GM12878 (cell line): Measurements from ENCODE around the gene KATNIP.

Experiments used
- BCLAF1 ChIP-seq: fragments of 450-650 bp; IDR thresholded peaks from 2 replicates; pipeline ENCODE4 v1.6.1; 2017; ENCODE audit warnings: antibody characterized with exemption, mild to moderate bottlenecking, moderate library complexity
- CBFB ChIP-seq: IDR thresholded peaks from 2 replicates; pipeline ENCODE4 v1.6.1; 2016; ENCODE audit warnings: antibody characterized with exemption, low read depth
- CREM ChIP-seq: IDR thresholded peaks from 2 replicates; pipeline ENCODE4 v1.6.1; 2014; ENCODE audit warnings: antibody characterized with exemption, low read depth
- CTCF ChIP-seq, 3 experiments: IDR thresholded peaks in 2 of 3; conservative IDR thresholded peaks in 1 of 3; 2 replicates each; pipeline ENCODE4 v1.5.1; 2011; ENCODE audit warnings: low read depth in 3 of 3, low read length in 3 of 3, mild to moderate bottlenecking in 3 of 3, control low read depth in 2 of 3, moderate library complexity in 2 of 3, inconsistent platforms in 1 of 3, mixed read lengths in 1 of 3; ENCODE audit not compliant: control insufficient read depth in 2 of 3, insufficient read depth in 1 of 3; ENCODE audit errors: extremely low read depth in 1 of 3
- EP300 ChIP-seq, 2 experiments: fragments of 150-350 bp in 1 of 2; IDR thresholded peaks; 2 replicates each; pipeline ENCODE4 v1.6.1; 2011 to 2012; ENCODE audit warnings: low read depth in 2 of 2, low read length in 2 of 2, borderline replicate concordance in 1 of 2, improper control_type of control experiment in 1 of 2, inconsistent platforms in 1 of 2; ENCODE audit not compliant: control insufficient read depth in 1 of 2
- EZH2 ChIP-seq: IDR thresholded peaks from 2 replicates; pipeline ENCODE4 v1.6.1; 2012; ENCODE audit warnings: low read depth, mild to moderate bottlenecking, control low read depth, inconsistent platforms, low read length, borderline replicate concordance; ENCODE audit not compliant: control insufficient read depth
- HDAC2 ChIP-seq: fragments of 200-600 bp; sonication (generic); IDR thresholded peaks from 2 replicates; pipeline ENCODE4 v1.6.1; 2017
- IRF3 ChIP-seq: fragments of 450-650 bp; IDR thresholded peaks from 2 replicates; pipeline ENCODE4 v1.6.1; 2014; ENCODE audit warnings: mild to moderate bottlenecking
- JUND ChIP-seq: IDR thresholded peaks from 2 replicates; pipeline ENCODE4 v1.6.1; 2012; ENCODE audit warnings: low read depth, mild to moderate bottlenecking, low read length, improper control_type of control experiment, moderate library complexity
- NRF1 ChIP-seq: conservative IDR thresholded peaks from 2 replicates; pipeline ENCODE4 v1.6.1; 2011; ENCODE audit warnings: mild to moderate bottlenecking, low read depth, low read length, improper control_type of control experiment
- POLR2AphosphoS5 ChIP-seq: IDR thresholded peaks from 2 replicates; pipeline ENCODE4 v1.6.1; 2011; ENCODE audit warnings: mild to moderate bottlenecking, low read length, inconsistent platforms
- RCOR1 ChIP-seq: conservative IDR thresholded peaks from 2 replicates; pipeline ENCODE4 v1.6.1; 2012; ENCODE audit warnings: low read depth, low read length, improper control_type of control experiment
- TCF12 ChIP-seq: IDR thresholded peaks from 2 replicates; pipeline ENCODE4 v1.6.1; 2011; ENCODE audit warnings: low read depth, mild to moderate bottlenecking, low read length

- no peak for TF ChIP-seq RCOR1
- TF ChIP-seq EZH2: no peak
- TF ChIP-seq JUND: no peak
- no peak for TF ChIP-seq EP300 (IDR thresholded peaks at IDR 0.05; ENCODE audit: borderline replicate concordance in 1 of 2, control insufficient read depth in 1 of 2, low read depth in 2 of 2, low read length in 2 of 2)
- no peak for TF ChIP-seq CBFB
- TF ChIP-seq POLR2AphosphoS5: no peak
- no peak for TF ChIP-seq TCF12
- TF ChIP-seq NRF1: no peak
- no peak for TF ChIP-seq CREM
- no peak for TF ChIP-seq BCLAF1
- no peak for TF ChIP-seq CTCF (IDR thresholded peaks at IDR 0.05 in 2 of 3, conservative IDR thresholded peaks at IDR 0.05 in 1 of 3; ENCODE audit: control insufficient read depth in 2 of 3, extremely low read depth in 1 of 3, insufficient read depth in 1 of 3, low read depth in 3 of 3, low read length in 3 of 3)
- no peak for TF ChIP-seq HDAC2
- TF ChIP-seq IRF3: no peak
Measured at GRCh38 chr16:27500801-27501200, 49.1 kb upstream of the KATNIP start.
